Adrenal gland (tissue), 5 donors: ENCODE results near the gene TFPI.

Experiments used
- POLR2A ChIP-seq, 2 donors: fragments of 450-650 bp; IDR thresholded peaks; one replicate each; pipeline ENCODE4 v1.6.1; 2017; ENCODE audit warnings: antibody characterized with exemption in 2 of 2, mild to moderate bottlenecking in 2 of 2, moderate library complexity in 1 of 2
- TF ChIP-seq, protein P1 (sequence below), 6 experiments: fragments of 450-650 bp in 4 of 6; fragments of 200-600 bp in 2 of 6; sonication (generic) in 1 of 6; IDR thresholded peaks; 1 replicate in 5 of 6; 2 replicates in 1 of 6; pipeline versions ENCODE4 v1.5.1 to v1.8.0; 2016 to 2021; ENCODE audit warnings: antibody characterized with exemption in 6 of 6, mild to moderate bottlenecking in 2 of 6, moderate library complexity in 1 of 6
- donor health status: DM: no; HTN: no; CAD: no.

DNA sequence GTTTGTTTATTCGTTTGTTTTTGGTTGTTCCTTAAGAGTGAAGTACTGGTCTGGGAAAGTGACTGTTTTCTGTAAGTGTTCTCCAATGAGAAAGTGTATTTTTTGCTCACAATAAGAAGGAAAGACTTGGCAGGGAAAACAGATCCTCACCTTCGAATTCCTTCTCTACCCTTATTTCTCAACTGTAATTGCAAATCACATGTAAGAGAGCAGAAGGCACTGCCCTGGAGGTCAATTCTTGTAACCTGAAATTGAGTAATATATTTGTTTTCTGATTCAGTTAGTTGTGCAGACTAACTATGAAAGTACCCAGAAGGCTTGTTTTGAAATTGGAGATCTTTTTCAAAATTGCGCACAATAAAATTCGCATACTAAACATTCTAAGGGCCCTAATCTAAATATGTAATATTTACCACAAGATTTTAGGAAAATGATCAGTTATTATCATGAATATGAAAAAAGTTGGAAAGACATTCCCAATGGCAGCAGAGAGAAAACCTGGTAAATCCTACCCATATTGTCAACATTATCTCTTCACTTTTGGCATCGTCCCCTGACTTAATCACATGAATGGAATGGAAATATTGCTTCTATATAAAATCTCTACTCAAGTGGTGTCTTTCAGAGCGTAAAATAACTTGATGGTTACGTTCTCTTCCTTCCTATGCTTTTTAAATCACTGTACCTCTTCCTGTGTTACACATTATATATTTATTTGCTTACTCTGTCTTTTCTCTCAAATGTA lies 24.1 kb downstream of the TFPI start:
- TF ChIP-seq, protein P1, sequence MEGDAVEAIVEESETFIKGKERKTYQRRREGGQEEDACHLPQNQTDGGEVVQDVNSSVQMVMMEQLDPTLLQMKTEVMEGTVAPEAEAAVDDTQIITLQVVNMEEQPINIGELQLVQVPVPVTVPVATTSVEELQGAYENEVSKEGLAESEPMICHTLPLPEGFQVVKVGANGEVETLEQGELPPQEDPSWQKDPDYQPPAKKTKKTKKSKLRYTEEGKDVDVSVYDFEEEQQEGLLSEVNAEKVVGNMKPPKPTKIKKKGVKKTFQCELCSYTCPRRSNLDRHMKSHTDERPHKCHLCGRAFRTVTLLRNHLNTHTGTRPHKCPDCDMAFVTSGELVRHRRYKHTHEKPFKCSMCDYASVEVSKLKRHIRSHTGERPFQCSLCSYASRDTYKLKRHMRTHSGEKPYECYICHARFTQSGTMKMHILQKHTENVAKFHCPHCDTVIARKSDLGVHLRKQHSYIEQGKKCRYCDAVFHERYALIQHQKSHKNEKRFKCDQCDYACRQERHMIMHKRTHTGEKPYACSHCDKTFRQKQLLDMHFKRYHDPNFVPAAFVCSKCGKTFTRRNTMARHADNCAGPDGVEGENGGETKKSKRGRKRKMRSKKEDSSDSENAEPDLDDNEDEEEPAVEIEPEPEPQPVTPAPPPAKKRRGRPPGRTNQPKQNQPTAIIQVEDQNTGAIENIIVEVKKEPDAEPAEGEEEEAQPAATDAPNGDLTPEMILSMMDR (IDR thresholded peaks at IDR 0.05): no peak
- TF ChIP-seq POLR2A (IDR thresholded peaks at IDR 0.05): no peak
